Activated CD4-positive, CD25-positive, alpha-beta regulatory T cell treated with anti-CD3 and anti-CD28 coated beads, Interleukin-2, amount 50 U/mL, for 24 hours (primary cell): ENCODE data around the gene PPP1R12C.

Source experiments
- ATAC-seq, 2 donors: fragments of 150-1000 bp; cut with Tn5 transposase; one replicate each; pipeline ENCODE4 v1.10.0; 2021; ENCODE audit warnings: mild to moderate bottlenecking in 1 of 2, moderate library complexity in 1 of 2

Gene PPP1R12C

GRCh38 chr19:55041627-55042343, 75.7 kb downstream of the PPP1R12C start:
- ATAC-seq = peak; percentile 69 to 71

DNA sequence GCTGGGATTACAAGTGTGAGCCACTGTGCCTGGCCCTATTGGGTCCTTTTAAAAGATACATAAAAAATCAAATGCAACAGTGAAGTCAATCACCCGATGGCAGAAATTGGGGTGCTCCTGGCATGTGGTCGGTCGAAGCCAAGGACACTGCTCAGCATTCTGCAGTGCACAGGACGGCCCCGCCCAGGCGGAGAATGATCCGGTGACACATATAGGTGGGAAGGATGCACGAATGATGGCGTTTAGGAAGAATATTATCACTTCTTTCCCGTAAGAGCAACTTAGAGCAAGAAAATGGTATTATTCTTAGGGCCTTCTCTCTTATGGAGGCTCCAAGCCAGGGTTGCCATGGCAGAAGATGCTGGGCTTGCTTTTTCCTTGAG, 76.2 kb downstream of the PPP1R12C start:
- no peak for ATAC-seq
